ENCODE data around the gene PIM2.

Gene PIM2

GRCh38 chrX:48936429-48937053 lies 17.7 kb upstream of the PIM2 start:
- no peak for DNase-seq (ENCODE audit: low read depth in 2 of 2)

GRCh38 chrX:48935301-48935670 lies 16.5 kb upstream of the PIM2 start:
- no peak for DNase-seq (ENCODE audit: low read depth in 2 of 2)

GRCh38 chrX:48934581-48935300 lies 15.9 kb upstream of the PIM2 start:
- no peak for DNase-seq (ENCODE audit: low read depth in 2 of 2)

GRCh38 chrX:48933757-48934156 lies 14.9 kb upstream of the PIM2 start:
- DNase-seq (ENCODE audit: low read depth in 2 of 2): no peak

DNA sequence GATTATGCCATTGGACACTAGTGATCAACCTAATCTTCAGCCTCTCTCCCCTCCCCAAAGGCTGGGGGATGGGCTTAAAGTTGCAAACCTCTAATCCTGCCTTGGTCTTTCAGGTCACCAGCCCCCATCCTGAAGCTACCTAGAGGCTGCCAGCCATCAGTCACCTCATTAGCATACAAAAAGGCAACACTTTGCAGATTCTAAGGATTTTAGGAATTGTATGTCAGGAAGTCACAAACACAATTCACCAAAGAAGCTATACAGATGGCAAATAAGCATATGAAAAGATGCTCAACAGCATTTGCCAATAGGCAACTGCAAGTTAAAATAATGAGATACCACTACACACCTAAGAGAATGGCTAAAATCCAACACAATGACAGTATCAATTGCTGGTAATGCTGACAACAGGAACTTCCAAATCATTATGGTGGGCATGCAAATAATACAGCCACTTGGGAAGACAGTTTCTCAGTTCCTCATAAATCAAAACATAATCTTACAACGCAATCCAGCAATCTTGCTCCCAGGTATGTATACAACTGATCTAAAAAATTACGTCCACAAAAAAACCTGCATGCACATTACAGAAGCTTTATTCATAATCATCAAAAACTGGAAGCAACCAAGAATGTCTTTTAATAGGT lies 9.0 kb upstream of the PIM2 start:
- DNase-seq (ENCODE audit: low read depth in 2 of 2): no peak

- no peak for DNase-seq (ENCODE audit: low read depth in 2 of 2)
Measured at GRCh38 chrX:48927123-48927522, 8.3 kb upstream of the PIM2 start.

- no peak for DNase-seq (ENCODE audit: low read depth in 2 of 2)
Measured at GRCh38 chrX:48924270-48924669, 5.4 kb upstream of the PIM2 start.

DNA sequence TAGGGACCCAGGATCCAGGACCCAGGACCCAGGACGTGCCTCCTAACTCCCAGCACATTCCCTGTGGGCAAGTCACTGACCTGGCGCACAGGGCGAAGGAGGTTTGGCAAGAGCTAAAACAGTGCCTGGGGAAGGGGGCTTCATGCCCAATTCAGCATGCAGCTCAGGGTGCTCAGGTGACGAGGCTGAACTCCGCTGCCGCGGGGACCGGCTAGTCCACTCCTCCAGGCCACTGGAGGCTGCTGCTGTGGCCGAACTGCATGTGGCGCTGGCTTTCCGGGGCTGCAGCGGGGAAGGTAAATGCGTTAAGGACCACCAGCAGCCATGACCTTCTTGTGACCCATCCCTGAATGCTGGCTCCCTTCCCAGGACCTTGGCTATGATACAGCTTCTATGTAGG lies 4.9 kb upstream of the PIM2 start:
- DNase-seq (ENCODE audit: low read depth in 2 of 2): no peak

DNA sequence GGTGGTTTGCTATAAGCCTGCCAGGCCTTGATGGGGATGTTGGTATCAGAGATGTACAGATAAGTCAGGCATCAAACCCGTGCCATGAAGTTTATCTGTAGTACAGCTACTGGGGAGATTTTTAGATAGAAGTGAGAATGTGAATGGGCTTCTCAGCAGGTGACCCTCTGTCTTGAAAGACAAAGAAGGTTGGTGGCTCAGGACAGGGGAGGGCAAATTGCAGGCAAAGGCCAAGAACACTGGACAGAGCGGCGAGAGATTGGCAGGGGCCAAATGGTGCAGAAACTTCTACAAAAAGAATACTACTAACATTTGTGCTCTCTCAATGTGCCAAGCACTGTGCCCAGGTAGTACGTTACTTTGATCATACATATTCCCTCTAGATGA lies 1.9 kb upstream of the PIM2 start:
- no peak for DNase-seq (ENCODE audit: low read depth in 2 of 2)

DNA sequence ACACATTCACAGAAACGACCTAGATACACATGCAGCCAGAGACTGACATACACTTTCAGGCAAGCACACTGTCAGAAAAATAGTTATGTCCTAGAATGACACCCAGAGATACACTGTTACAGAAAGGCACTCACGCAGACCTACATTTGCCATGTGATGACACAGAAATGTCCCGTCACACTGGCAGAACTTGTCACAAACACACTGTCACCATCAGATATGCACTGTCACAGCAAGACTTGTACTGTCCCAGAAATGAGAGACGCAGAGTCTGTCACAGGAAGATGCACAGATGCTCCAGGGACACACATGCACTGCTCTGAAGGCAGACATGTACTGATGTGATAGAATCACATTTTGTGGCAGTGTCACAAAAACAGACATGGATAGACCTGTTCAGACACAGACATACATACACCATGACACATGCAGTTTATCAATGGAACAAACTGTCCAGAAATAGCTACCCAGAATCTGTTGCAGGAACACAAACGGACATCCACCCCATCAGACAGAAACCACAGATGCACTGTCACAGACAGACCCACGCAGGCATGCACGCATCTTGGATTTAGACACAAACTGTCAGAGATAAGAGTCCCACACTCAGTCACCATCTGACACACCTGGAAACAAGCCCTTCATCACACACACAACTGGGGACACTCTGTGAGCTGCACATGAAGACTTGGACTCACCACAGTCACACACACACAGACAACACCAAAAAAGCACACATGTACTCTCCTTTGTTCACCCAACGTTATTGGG lies 1.3 kb upstream of the PIM2 start:
- DNase-seq (ENCODE audit: low read depth in 2 of 2): no peak

- no peak for DNase-seq (ENCODE audit: low read depth in 2 of 2)
Measured at GRCh38 chrX:48919360-48919841, 577 bp upstream of the PIM2 start.

- no peak for DNase-seq (ENCODE audit: low read depth in 2 of 2)
Measured at GRCh38 chrX:48918301-48918642, 552 bp downstream of the PIM2 start.

- peak; percentile 76 to 82 for DNase-seq (ENCODE audit: low read depth in 2 of 2)
Measured at GRCh38 chrX:48917139-48918001, 1.5 kb downstream of the PIM2 start.

DNA sequence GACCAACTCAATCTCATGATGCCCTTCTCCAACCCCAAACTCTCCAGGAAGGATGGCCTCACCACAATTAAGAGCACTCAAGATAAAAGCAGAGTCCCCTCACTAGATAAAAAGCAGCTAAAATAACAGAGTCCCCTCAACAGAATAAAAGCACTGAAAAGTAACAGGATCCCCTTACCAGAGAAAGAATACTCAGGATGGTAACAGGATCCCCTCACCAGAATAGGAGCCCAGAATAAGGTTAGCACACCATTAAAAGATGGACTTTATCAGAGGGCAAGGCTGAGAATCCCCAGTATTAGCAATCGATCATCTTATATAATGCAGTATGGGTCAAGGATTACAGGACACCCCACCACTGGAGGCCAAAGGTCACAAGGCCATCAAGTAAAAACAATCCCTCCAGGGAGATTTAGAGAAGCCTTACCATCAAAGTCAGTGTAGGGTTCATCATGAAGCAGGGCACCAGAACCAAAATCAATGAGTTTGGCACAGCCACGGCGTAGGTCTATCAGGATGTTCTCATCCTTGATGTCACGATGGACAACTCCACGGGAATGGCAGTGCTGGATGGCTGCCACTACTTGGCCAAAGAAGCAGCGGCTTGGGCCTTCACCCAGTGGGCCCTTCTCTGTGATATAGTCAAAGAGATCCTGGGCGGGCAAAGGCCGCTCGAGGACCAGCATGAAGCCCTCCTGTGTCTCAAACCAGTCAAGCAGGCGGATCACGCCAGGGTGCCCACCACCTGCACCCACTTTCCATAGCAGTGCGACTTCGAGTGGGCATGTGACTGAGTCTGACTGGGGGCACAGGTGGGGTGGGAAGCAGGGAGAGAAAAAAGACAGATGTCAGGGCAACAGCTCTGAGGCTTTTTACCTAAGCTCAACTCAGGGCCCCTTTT lies 4.0 kb downstream of the PIM2 start:
- DNase-seq (ENCODE audit: low read depth in 2 of 2): no peak

GRCh38 chrX:48913605-48914366 lies 5.0 kb downstream of the PIM2 start:
- DNase-seq (ENCODE audit: low read depth in 2 of 2): no peak

- DNase-seq (ENCODE audit: low read depth in 2 of 2): peak; percentile 80
Measured at GRCh38 chrX:48911412-48912182, 7.2 kb downstream of the PIM2 start, which contains the start of gene SLC35A2. TSS of gene SLC35A2 (minus strand) at chrX:48911646. CDS start at chrX:48911636, 10 bp downstream.

DNA sequence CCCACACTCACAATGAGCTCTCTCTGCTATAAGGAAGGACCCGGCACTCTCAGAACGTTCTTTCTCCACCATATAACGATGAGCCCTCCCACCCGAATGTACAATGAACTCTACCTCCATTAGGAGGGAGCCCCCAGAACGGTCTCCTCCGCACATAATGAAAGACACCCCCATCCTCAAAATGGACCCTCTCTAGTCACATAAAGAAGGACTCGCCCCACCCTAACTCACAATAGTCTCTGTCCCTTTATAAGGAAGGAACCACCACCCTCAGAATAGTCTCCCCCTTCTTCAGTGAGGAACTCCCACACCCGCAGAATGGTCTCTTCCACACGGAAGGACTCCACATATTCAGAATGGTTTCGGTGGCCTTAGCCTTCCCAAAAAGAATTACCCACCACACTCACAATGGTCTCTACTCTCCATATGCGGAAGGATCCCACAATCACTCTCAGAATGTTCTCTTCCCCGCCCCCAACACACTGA lies 7.9 kb downstream of the PIM2 start:
- no peak for DNase-seq (ENCODE audit: low read depth in 2 of 2)

- no peak for DNase-seq (ENCODE audit: low read depth in 2 of 2)
Measured at GRCh38 chrX:48909703-48910294, 9.0 kb downstream of the PIM2 start.
